SK-N-SH (cell line): Measurements from ENCODE around the gene VCAN. TPM values are rescaled to one million over a fixed set of nuclear protein-coding genes. Genes with fewer than 3 reads are reported as not detected.
A peak's percentile ranks its signal among the peaks of the same experiment; 100 is the strongest.

Experiments used
- CTCF ChIA-PET: fragments of 300-600, 350-600 bp; formaldehyde crosslinking; extraction: SDS; loops from one replicate; lab custom pipeline; 2021; lab: Yijun Ruan, JAX
- POLR2A ChIA-PET: fragments of 350-600 bp; sonication (Branson Sonifier 250); formaldehyde crosslinking; extraction: SDS; loops from one replicate; lab custom pipeline; 2020; ENCODE audit warnings: antibody characterized with exemption, inconsistent platforms; lab: Yijun Ruan, JAX
- DNase-seq: peaks from one replicate; pipeline ENCODE4 v3.0.0; 2012
- H2AFZ ChIP-seq: fragments of 200-600 bp; sonication (generic); 2 replicates; pipeline ENCODE4 v1.8.1; 2016; ENCODE audit warnings: antibody characterized with exemption, mild to moderate bottlenecking, low read depth
- H3F3A ChIP-seq: fragments of 200-600 bp; sonication (generic); replicated peaks from 2 replicates; pipeline ENCODE3; 2016; ENCODE audit warnings: antibody characterized with exemption, mild to moderate bottlenecking; ENCODE audit not compliant: insufficient read depth
- H3K27ac ChIP-seq, 2 experiments: fragments of 200-500 bp in 1 of 2; fragments of 200-600 bp in 1 of 2; sonication (Bioruptor generic) in 1 of 2; sonication (generic), shearing (Covaris generic) in 1 of 2; 2 replicates each; pipeline versions ENCODE4 v1.5.1 to v1.6.1; 2014 to 2016; ENCODE audit warnings: low read depth in 2 of 2, inconsistent platforms in 1 of 2, low read length in 1 of 2, mild to moderate bottlenecking in 1 of 2, mixed read lengths in 1 of 2
- H3K27me3 ChIP-seq: fragments of 200-600 bp; sonication (generic), shearing (Covaris generic); 2 replicates; pipeline ENCODE4 v1.6.1; 2016; ENCODE audit warnings: mixed run types; ENCODE audit not compliant: insufficient read depth
- H3K36me3 ChIP-seq, 2 experiments: fragments of 200-500 bp in 1 of 2; fragments of 200-600 bp in 1 of 2; sonication (Bioruptor generic) in 1 of 2; sonication (generic) in 1 of 2; replicated peaks in 1 of 2; 2 replicates each; pipeline versions ENCODE3 to v1.5.1; 2014 to 2016; ENCODE audit warnings: low read length in 1 of 2, mild to moderate bottlenecking in 1 of 2; ENCODE audit not compliant: insufficient read depth in 2 of 2, control insufficient read depth in 1 of 2
- H3K4me1 ChIP-seq, 2 experiments: fragments of 200-500 bp in 1 of 2; fragments of 200-600 bp in 1 of 2; sonication (Bioruptor generic) in 1 of 2; sonication (generic), shearing (Covaris generic) in 1 of 2; 2 replicates each; pipeline versions ENCODE4 v1.5.1 to v1.6.1; 2014 to 2016; ENCODE audit warnings: low read depth in 1 of 2, low read length in 1 of 2, mixed run types in 1 of 2; ENCODE audit not compliant: insufficient read depth in 2 of 2, control insufficient read depth in 1 of 2
- H3K4me2 ChIP-seq: fragments of 200-600 bp; sonication (generic), shearing (Covaris generic); 2 replicates; pipeline ENCODE4 v1.6.1; 2017; ENCODE audit warnings: mixed run types
- H3K4me3 ChIP-seq, 2 experiments: fragments of 200-500 bp in 1 of 2; fragments of 200-600 bp in 1 of 2; sonication (Bioruptor generic) in 1 of 2; sonication (generic), shearing (Covaris generic) in 1 of 2; 2 replicates each; pipeline versions ENCODE4 v1.5.1 to v1.8.1; 2014 to 2016; ENCODE audit warnings: low read depth in 2 of 2, inconsistent platforms in 1 of 2, low read length in 1 of 2, mild to moderate bottlenecking in 1 of 2, mixed read lengths in 1 of 2, moderate library complexity in 1 of 2
- H3K79me2 ChIP-seq: fragments of 200-600 bp; sonication (generic); 2 replicates; pipeline ENCODE4 v1.8.1; 2017; ENCODE audit warnings: mild to moderate bottlenecking; ENCODE audit not compliant: insufficient read depth
- H3K9ac ChIP-seq: fragments of 200-600 bp; sonication (generic); 2 replicates; pipeline ENCODE4 v1.6.1; 2017; ENCODE audit warnings: mixed run types
- H3K9me2 ChIP-seq: fragments of 200-600 bp; sonication (generic); 2 replicates; pipeline ENCODE4 v1.6.1; 2017; ENCODE audit warnings: mixed run types
- H3K9me3 ChIP-seq: fragments of 200-600 bp; sonication (generic); 2 replicates; pipeline ENCODE4 v1.6.1; 2017; ENCODE audit warnings: mixed run types, mild to moderate bottlenecking, moderate library complexity
- H4K20me1 ChIP-seq: fragments of 200-600 bp; sonication (generic); 2 replicates; pipeline ENCODE4 v1.6.1; 2017; ENCODE audit warnings: mild to moderate bottlenecking, mixed run types; ENCODE audit not compliant: insufficient read depth
- CTCF ChIP-seq: fragments of 200-600 bp; sonication (generic); IDR thresholded peaks from 2 replicates; pipeline ENCODE4 v1.6.1; 2017; ENCODE audit warnings: antibody characterized with exemption, mild to moderate bottlenecking, moderate library complexity
- MXI1 ChIP-seq: IDR thresholded peaks from 2 replicates; pipeline ENCODE4 v1.6.1; 2012; ENCODE audit warnings: mild to moderate bottlenecking, low read depth, low read length, improper control_type of control experiment
- NRF1 ChIP-seq: IDR thresholded peaks from 2 replicates; pipeline ENCODE4 v1.6.1; 2012; ENCODE audit warnings: low read depth, mild to moderate bottlenecking, low read length
- RCOR1 ChIP-seq: fragments of 150-350 bp; IDR thresholded peaks from 2 replicates; pipeline ENCODE4 v1.6.1; 2017; ENCODE audit warnings: antibody characterized with exemption, low read length
- RXRA ChIP-seq: IDR thresholded peaks from 2 replicates; pipeline ENCODE4 v1.4.0; 2012; ENCODE audit warnings: low read depth, mild to moderate bottlenecking, borderline replicate concordance
- SMC3 ChIP-seq: IDR thresholded peaks from 2 replicates; pipeline ENCODE4 v1.6.1; 2012; ENCODE audit warnings: low read depth, low read length, improper control_type of control experiment
- TEAD4 ChIP-seq: IDR thresholded peaks from 2 replicates; pipeline ENCODE4 v1.4.0; 2012; ENCODE audit warnings: mild to moderate bottlenecking, borderline replicate concordance; ENCODE audit not compliant: insufficient read depth
- WGBS: methylation state at CpG from one replicate; pipeline ENCODE4 v1.1.6; 2017; ENCODE audit warnings: low lambda C conversion rate; 5-methylcytosine and 5-hydroxymethylcytosine counted together
- polyA plus RNA-seq, 3 experiments: library from polyadenylated mRNA; depleted of rRNA; stranded (reverse); fragments of >200 nt; gene quantifications; 2 replicates each; pipeline ENCODE4 v1.2.3, GENCODE V29; 2012

Gene VCAN
- polyA plus RNA-seq, 1 of the 3 experiments (the other 2 are of a cell fraction), result 142 TPM

- POLR2A ChIA-PET, result no interaction called here
These were observed 7.3 kb upstream of the VCAN start for GRCh38 chr5:83464261-83464660.

GRCh38 chr5:83467371-83468035, 4.0 kb upstream of the VCAN start:
- Histone ChIP-seq H3K9me2 (no peaks in the 10 kb centered on the region), H3K27ac (no peak overlapping the region), H4K20me1 (no peaks in the 10 kb centered on the region), H3K9me3 (no peaks in the 10 kb centered on the region), H3K9ac (no peak overlapping the region), H2AFZ (peak overlapping the region; percentile 52), H3F3A (no peaks in the 10 kb centered on the region), H3K27me3 (no peaks in the 10 kb centered on the region), H3K4me2 (0 out of 2 replicates have a peak overlapping the region, but pooled peaks have one; percentile 11), H3K79me2 (peaks cover 11% of the 10 kb centered on the region), H3K4me3 (no peak overlapping the region), H3K36me3 (no peaks in the 10 kb centered on the region), H3K4me1 (peaks cover 0 to 4% of the 10 kb centered on the region in 2 experiments; a peak in 2 of 4 replicates)
- WGBS, result 72% methylated on average over 9 of the region's 9 CpGs
- ChIA-PET CTCF (no interaction called here), POLR2A (no interaction called here)
- no peak for DNase-seq
- TF ChIP-seq CTCF (peak; percentile 30; the same call in 1 of the 2 replicates), TEAD4 (no peak), SMC3 (no peak)

More at GRCh38 chr5:83464261-83464660, 7.3 kb upstream of the VCAN start:
- no peak for DNase-seq
- Histone ChIP-seq H3K9me3 (no peaks in the 10 kb centered on the region), H3K9me2 (no peaks in the 10 kb centered on the region), H3K4me1 (no peaks in the 10 kb centered on the region; a peak in 1 of 4 replicates), H3F3A (no peaks in the 10 kb centered on the region), H4K20me1 (no peaks in the 10 kb centered on the region), H3K9ac (no peak overlapping the region), H3K27ac (no peak overlapping the region), H3K36me3 (no peaks in the 10 kb centered on the region), H3K4me3 (no peak overlapping the region), H2AFZ (no peak overlapping the region), H3K79me2 (no peaks in the 10 kb centered on the region), H3K4me2 (no peak overlapping the region), H3K27me3 (no peaks in the 10 kb centered on the region)
- no peak for TF ChIP-seq CTCF
- TF ChIP-seq RCOR1, result no peak
- TF ChIP-seq MXI1, result no peak
- TF ChIP-seq RXRA, result no peak
- no peak for TF ChIP-seq NRF1
- WGBS, result 58% methylated on average over 3 of the region's 3 CpGs
- CTCF ChIA-PET, result no interaction called here
